Activated T-helper 17 cell treated with anti-CD3 and anti-CD28 coated beads, Interleukin-2, amount 50 U/mL, for 72 hours (primary cell): ENCODE data around the gene PTPRD. TPM values are rescaled to one million over a fixed set of nuclear protein-coding genes. Genes with fewer than 3 reads are reported as not detected.

Experiments
- ATAC-seq: fragments of 150-1000 bp; cut with Tn5 transposase; replicated peaks from 2 replicates; pipeline ENCODE4 v1.10.0; 2021; ENCODE audit warnings: mild to moderate bottlenecking, moderate library complexity
- H3K27ac Mint-ChIP-seq: one replicate; pipeline ENCODE4 v1.8.0; 2022; ENCODE audit warnings: mixed read lengths
- H3K27me3 Mint-ChIP-seq: one replicate; pipeline ENCODE4 v1.8.0; 2022; ENCODE audit warnings: mixed read lengths
- H3K36me3 Mint-ChIP-seq: one replicate; pipeline ENCODE4 v1.8.0; 2022; ENCODE audit warnings: low read depth, mild to moderate bottlenecking, mixed read lengths
- H3K4me1 Mint-ChIP-seq: one replicate; pipeline ENCODE4 v1.8.0; 2022; ENCODE audit warnings: mixed read lengths
- H3K4me3 Mint-ChIP-seq: one replicate; pipeline ENCODE4 v1.8.0; 2022; ENCODE audit warnings: mild to moderate bottlenecking, mixed read lengths
- H3K9me3 Mint-ChIP-seq: one replicate; pipeline ENCODE4 v1.8.0; 2022; ENCODE audit warnings: mixed read lengths
- total RNA-seq, 2 donors: library from RNA; stranded (reverse); gene quantifications; one replicate each; pipeline ENCODE4 v1.2.3, GENCODE V29; 2022

Gene PTPRD
- total RNA-seq, 2 donors from 2014 or later: 0.04 TPM; not detected in 1

- Mint-ChIP-seq H3K4me3 (no peak overlapping the region), H3K27me3 (no peaks in the 10 kb centered on the region), H3K36me3 (no peaks in the 10 kb centered on the region), H3K9me3 (peaks cover 1% of the 10 kb centered on the region), H3K27ac (no peak overlapping the region), H3K4me1 (no peaks in the 10 kb centered on the region)
- no peak for ATAC-seq
These were observed 377.4 kb downstream of the PTPRD start for GRCh38 chr9:10235376-10235775.

- no peak overlapping the region for H3K27ac Mint-ChIP-seq
- no peak overlapping the region for H3K4me3 Mint-ChIP-seq
- no peak for ATAC-seq
- H3K27me3 Mint-ChIP-seq: no peaks in the 10 kb centered on the region
- peaks cover 5% of the 10 kb centered on the region for H3K9me3 Mint-ChIP-seq
- no peaks in the 10 kb centered on the region for H3K36me3 Mint-ChIP-seq
- no peaks in the 10 kb centered on the region for H3K4me1 Mint-ChIP-seq
These were observed 380.4 kb downstream of the PTPRD start for GRCh38 chr9:10232352-10232930.

- ATAC-seq: no peak
- no peak overlapping the region for H3K27ac Mint-ChIP-seq
- H3K27me3 Mint-ChIP-seq: no peaks in the 10 kb centered on the region
- no peaks in the 10 kb centered on the region for H3K36me3 Mint-ChIP-seq
- peaks cover 5% of the 10 kb centered on the region for H3K9me3 Mint-ChIP-seq
- H3K4me3 Mint-ChIP-seq: no peak overlapping the region
- H3K4me1 Mint-ChIP-seq: no peaks in the 10 kb centered on the region
These were observed 382.3 kb downstream of the PTPRD start for GRCh38 chr9:10230512-10230911.

- Mint-ChIP-seq H3K27me3 (no peaks in the 10 kb centered on the region), H3K9me3 (peaks cover 9% of the 10 kb centered on the region), H3K36me3 (no peaks in the 10 kb centered on the region), H3K4me1 (no peaks in the 10 kb centered on the region), H3K27ac (no peak overlapping the region), H3K4me3 (no peak overlapping the region)
- ATAC-seq: no peak
These were observed 384.7 kb downstream of the PTPRD start for GRCh38 chr9:10228082-10228481.

GRCh38 chr9:10226996-10227395 lies 385.8 kb downstream of the PTPRD start:
- no peak overlapping the region for H3K27ac Mint-ChIP-seq
- no peaks in the 10 kb centered on the region for H3K36me3 Mint-ChIP-seq
- no peaks in the 10 kb centered on the region for H3K27me3 Mint-ChIP-seq
- no peaks in the 10 kb centered on the region for H3K4me1 Mint-ChIP-seq
- no peak for ATAC-seq
- no peak overlapping the region for H3K4me3 Mint-ChIP-seq
- H3K9me3 Mint-ChIP-seq: peaks cover 9% of the 10 kb centered on the region

- H3K9me3 Mint-ChIP-seq: peaks cover 5% of the 10 kb centered on the region
- H3K27ac Mint-ChIP-seq: no peak overlapping the region
- no peaks in the 10 kb centered on the region for H3K4me1 Mint-ChIP-seq
- H3K27me3 Mint-ChIP-seq: no peaks in the 10 kb centered on the region
- H3K36me3 Mint-ChIP-seq: no peaks in the 10 kb centered on the region
- no peak for ATAC-seq
- no peak overlapping the region for H3K4me3 Mint-ChIP-seq
These were observed 400.1 kb downstream of the PTPRD start for GRCh38 chr9:10212702-10213101.

- ATAC-seq: no peak
These were observed 404.1 kb downstream of the PTPRD start for GRCh38 chr9:10208691-10209069.

GRCh38 chr9:10204276-10204675 lies 408.5 kb downstream of the PTPRD start:
- Mint-ChIP-seq H3K27ac (no peak overlapping the region), H3K4me1 (no peaks in the 10 kb centered on the region), H3K36me3 (no peaks in the 10 kb centered on the region), H3K27me3 (no peaks in the 10 kb centered on the region), H3K9me3 (peaks cover 7% of the 10 kb centered on the region), H3K4me3 (no peak overlapping the region)
- ATAC-seq: no peak

More at GRCh38 chr9:10208691-10209069, 404.1 kb downstream of the PTPRD start:
- Mint-ChIP-seq H3K9me3 (peaks cover 5% of the 10 kb centered on the region), H3K27ac (no peak overlapping the region), H3K36me3 (no peaks in the 10 kb centered on the region), H3K4me3 (no peak overlapping the region), H3K27me3 (no peaks in the 10 kb centered on the region), H3K4me1 (no peaks in the 10 kb centered on the region)

GRCh38 chr9:10173561-10173960 lies 439.2 kb downstream of the PTPRD start:
- Mint-ChIP-seq H3K27ac (no peak overlapping the region), H3K9me3 (peaks cover 6% of the 10 kb centered on the region), H3K4me3 (no peak overlapping the region), H3K27me3 (no peaks in the 10 kb centered on the region), H3K36me3 (no peaks in the 10 kb centered on the region), H3K4me1 (no peaks in the 10 kb centered on the region)
- no peak for ATAC-seq

- H3K27me3 Mint-ChIP-seq: no peaks in the 10 kb centered on the region
- peaks cover 6% of the 10 kb centered on the region for H3K9me3 Mint-ChIP-seq
- H3K4me3 Mint-ChIP-seq: no peak overlapping the region
- no peaks in the 10 kb centered on the region for H3K36me3 Mint-ChIP-seq
- H3K4me1 Mint-ChIP-seq: no peaks in the 10 kb centered on the region
- no peak overlapping the region for H3K27ac Mint-ChIP-seq
- ATAC-seq: no peak
These were observed 440.3 kb downstream of the PTPRD start for GRCh38 chr9:10172476-10172875.

GRCh38 chr9:10168241-10168640 lies 444.6 kb downstream of the PTPRD start:
- Mint-ChIP-seq H3K4me3 (no peak overlapping the region), H3K36me3 (no peaks in the 10 kb centered on the region), H3K9me3 (no peaks in the 10 kb centered on the region), H3K4me1 (no peaks in the 10 kb centered on the region), H3K27ac (no peak overlapping the region), H3K27me3 (no peaks in the 10 kb centered on the region)
- ATAC-seq: no peak

- Mint-ChIP-seq H3K27me3 (no peaks in the 10 kb centered on the region), H3K27ac (no peak overlapping the region), H3K36me3 (no peaks in the 10 kb centered on the region), H3K9me3 (no peaks in the 10 kb centered on the region), H3K4me1 (no peaks in the 10 kb centered on the region), H3K4me3 (no peak overlapping the region)
- ATAC-seq: no peak
These were observed 464.0 kb downstream of the PTPRD start for GRCh38 chr9:10148796-10149195.

GRCh38 chr9:10146517-10147331 lies 466.1 kb downstream of the PTPRD start:
- no peak for ATAC-seq
- H3K4me3 Mint-ChIP-seq: no peak overlapping the region

GRCh38 chr9:10144355-10144754 lies 468.4 kb downstream of the PTPRD start:
- H3K36me3 Mint-ChIP-seq: no peaks in the 10 kb centered on the region
- H3K27me3 Mint-ChIP-seq: no peaks in the 10 kb centered on the region
- H3K27ac Mint-ChIP-seq: no peak overlapping the region
- no peaks in the 10 kb centered on the region for H3K9me3 Mint-ChIP-seq
- no peak overlapping the region for H3K4me3 Mint-ChIP-seq
- H3K4me1 Mint-ChIP-seq: no peaks in the 10 kb centered on the region
- ATAC-seq: no peak

More at GRCh38 chr9:10146517-10147331, 466.1 kb downstream of the PTPRD start:
- Mint-ChIP-seq H3K4me1 (no peaks in the 10 kb centered on the region), H3K36me3 (no peaks in the 10 kb centered on the region), H3K27ac (no peak overlapping the region), H3K27me3 (no peaks in the 10 kb centered on the region), H3K9me3 (no peaks in the 10 kb centered on the region)

- Mint-ChIP-seq H3K36me3 (no peaks in the 10 kb centered on the region), H3K4me1 (no peaks in the 10 kb centered on the region), H3K9me3 (peaks cover 6% of the 10 kb centered on the region), H3K27ac (no peak overlapping the region), H3K27me3 (no peaks in the 10 kb centered on the region), H3K4me3 (no peak overlapping the region)
- ATAC-seq: no peak
These were observed 477.2 kb downstream of the PTPRD start for GRCh38 chr9:10135553-10135952.
